GM18861 (cell line): ENCODE measurements around the gene MYBPC2.

ENCODE experiments used
- ATAC-seq: cut with Tn5 transposase; IDR thresholded peaks from one replicate; pipeline ENCODE4 v1.9.1; 2021; ENCODE audit not compliant: unreplicated experiment

Gene MYBPC2

DNA sequence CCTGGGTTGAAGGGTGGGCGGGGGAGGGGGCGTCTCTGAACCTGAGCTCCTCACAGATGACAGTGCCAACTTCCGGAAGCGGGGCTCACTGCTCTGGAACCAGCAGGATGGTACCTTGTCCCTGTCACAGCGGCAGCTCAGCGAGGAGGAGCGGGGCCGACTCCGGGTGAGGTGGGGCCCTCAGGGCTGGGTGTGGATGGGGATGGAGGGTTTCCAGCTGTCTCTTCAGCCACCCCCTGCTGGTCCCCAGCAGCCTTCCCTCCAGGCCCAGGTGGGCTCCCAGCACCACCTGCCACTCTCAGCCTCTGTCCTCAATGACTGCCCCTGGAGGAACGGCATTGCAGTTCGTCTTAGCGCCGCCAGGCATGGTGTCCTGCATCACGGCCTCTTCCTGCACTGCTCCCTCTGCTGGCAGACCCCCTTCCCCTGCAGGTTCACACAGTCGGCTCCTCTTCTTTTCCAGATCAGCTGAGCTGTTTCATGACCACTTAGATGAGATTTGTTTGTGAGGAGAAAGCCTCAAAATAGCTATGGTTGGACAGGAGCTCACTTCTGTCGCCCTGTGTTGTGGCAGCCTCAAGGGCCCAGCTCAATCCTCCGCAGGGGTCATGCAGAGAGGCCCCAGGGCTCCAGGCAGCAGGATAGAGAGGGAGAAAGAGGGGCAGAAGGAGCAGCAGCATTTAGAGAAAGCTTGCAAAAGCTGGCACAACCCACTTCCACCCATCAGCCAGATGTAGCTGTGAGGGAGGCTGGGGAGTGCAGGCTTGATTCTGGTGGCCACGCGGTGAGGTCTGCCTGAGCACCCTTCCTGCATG is 46.4 kb downstream of the MYBPC2 start:
- ATAC-seq: no peak

DNA sequence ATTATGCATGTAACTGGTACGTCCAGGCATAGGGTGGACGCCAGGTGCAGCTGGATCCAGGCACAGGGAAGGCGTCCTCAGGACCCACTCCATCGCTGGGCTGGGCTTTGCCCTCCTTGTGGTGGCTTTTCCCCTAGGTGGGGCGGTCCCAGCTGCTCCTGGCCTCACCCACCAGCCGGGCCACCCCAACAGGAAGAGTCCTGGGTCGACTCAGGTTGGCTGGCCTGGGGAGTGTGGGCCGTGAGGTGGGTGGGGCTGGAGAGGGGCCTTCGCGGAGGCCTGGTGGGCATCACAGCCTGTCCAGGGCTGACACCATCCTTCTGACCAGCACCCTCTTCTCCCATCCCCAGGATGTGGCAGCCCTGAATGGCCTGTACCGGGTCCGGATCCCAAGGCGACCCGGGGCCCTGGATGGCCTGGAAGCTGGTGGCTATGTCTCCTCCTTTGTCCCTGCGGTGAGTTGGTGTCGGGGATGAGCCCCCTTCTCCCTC is 47.1 kb downstream of the MYBPC2 start:
- ATAC-seq: no peak

DNA sequence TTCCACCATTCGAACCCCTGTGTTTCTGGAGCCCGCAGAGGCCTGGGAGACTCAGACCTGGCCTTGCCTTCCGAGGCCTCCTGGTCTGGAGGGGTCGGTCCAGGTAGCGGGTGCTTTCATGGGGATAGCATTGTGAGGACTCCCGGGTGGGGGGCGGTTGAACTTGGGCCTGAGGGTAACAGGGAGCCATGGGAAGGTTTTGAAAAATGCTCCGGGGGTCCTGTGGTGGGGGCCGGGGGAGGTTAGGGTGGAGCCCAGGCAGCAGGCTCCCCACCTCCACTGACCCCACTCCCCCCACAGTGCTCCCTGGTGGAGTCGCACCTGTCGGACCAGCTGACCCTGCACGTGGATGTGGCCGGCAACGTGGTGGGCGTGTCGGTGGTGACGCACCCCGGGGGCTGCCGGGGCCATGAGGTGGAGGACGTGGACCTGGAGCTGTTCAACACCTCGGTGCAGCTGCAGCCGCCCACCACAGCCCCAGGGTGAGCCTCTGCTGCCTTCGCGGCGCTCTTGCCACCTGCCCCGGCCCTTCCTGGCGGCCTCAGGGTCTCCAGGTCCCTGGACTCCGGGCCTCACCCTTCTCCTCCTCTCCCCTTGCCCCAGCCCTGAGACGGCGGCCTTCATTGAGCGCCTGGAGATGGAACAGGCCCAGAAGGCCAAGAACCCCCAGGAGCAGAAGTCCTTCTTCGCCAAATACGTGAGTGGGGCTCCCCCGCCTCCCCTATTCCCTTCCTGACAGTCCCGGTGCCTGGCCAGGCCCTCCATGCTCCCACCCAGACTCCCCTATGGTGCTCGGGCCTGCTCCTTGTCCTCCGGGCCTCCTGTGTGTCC is 47.8 kb downstream of the MYBPC2 start:
- no peak for ATAC-seq

GRCh38 chr19:50481351-50482149 is 48.9 kb downstream of the MYBPC2 start:
- ATAC-seq: no peak

GRCh38 chr19:50482271-50482855 is 49.7 kb downstream of the MYBPC2 start:
- no peak for ATAC-seq

DNA sequence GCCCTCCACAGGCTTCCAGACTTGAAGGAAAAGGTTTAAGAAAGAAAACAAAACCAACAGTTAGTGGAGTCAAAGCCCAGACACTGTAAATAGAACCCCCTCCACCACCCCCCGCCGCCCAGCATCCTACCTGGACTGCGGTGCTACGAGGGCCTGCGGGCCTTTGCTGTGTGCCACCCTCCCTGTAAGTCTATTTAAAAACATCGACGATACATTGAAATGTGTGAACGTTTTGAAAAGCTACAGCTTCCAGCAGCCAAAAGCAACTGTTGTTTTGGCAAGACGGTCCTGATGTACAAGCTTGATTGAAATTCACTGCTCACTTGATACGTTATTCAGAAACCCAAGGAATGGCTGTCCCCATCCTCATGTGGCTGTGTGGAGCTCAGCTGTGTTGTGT is 50.2 kb downstream of the MYBPC2 start:
- no peak for ATAC-seq

GRCh38 chr19:50485284-50485955 is 52.7 kb downstream of the MYBPC2 start:
- ATAC-seq: no peak

GRCh38 chr19:50486823-50487515 is 54.3 kb downstream of the MYBPC2 start:
- ATAC-seq: no peak

DNA sequence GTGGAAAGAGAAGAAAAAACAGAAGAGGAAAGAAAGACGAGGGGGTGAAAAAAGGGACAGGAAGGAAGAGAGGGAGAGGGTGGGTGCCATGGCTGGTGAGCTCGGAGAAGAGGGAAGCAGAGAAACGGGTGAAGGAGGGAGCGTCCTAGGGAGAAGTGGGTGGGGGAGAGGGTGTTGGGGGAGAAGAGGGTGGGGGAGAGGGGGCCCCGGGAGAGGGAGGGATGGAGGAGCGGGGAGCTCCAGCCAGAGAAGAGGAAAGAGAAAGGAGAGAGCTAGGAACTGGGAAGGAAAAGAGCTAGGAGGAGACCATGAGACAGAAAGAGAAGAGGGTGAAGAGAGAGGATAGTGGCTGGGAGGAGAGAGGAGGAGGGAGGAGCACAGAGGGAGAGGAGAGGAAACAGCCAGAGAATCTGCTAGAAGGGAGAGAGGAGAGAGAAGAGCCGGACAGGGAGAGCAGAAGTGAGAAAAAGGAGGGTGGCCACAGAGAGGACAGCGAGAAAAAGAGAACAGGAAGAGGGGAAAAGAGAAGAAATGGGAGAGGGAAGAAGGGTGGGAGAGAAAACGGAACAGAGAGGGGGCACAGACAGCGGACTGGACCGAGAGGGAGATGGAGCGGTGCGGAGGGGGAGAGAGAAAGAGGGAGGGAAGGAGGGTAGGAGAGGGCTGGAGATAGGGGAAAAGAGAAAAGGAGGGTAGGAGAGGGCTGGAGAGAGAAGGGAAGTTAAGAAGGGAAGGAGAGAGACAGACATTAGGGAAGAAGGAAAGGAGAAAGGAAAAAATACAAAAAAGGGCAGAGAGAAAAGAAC is 55.9 kb downstream of the MYBPC2 start:
- no peak for ATAC-seq

DNA sequence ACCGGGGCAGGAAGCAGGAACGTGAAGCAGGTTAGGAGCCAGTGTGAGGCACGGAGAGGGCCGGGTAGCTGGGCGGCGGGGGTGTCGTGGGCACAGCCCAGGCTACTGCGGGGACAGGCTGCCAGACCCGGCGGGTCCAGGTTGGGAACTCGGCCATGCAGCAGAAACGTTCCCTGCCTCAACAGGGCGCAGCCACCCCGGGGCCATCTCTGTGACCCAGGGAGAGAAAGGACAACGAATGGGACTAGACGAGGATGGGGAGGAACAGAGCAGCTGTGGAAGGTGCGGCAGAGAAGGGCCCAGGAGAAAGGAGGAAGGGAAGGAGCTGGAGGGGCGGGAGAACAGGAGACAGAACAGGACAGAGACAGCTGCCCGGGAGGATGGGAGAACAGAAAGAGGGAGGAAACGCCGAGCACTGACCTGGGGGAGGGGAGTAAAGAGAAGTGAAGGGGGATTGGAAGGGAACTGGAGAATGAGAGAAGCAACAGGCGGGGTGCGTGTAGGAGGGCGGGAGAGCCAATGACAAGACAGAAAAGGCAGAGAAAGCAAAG is 56.8 kb downstream of the MYBPC2 start:
- ATAC-seq: no peak

DNA sequence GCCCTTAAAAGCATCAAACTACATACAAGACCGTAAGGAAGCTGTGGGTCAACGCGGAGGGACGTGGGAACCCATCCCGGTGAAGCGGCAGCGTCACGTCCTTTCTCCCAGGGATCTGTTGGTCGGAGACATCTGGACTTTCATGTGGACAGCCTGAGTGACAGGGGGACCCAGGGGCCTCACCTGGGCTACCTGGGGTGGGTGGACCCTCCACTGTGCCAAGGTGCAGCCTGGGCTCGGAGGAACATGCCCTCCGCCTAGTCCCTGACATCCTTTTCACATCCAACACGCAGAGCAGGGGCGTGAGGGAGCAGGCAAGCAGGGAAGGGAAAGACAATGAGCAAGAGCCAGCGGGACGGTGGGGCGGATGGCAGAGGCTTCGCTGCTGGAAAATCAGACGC is 57.7 kb downstream of the MYBPC2 start:
- ATAC-seq: no peak

DNA sequence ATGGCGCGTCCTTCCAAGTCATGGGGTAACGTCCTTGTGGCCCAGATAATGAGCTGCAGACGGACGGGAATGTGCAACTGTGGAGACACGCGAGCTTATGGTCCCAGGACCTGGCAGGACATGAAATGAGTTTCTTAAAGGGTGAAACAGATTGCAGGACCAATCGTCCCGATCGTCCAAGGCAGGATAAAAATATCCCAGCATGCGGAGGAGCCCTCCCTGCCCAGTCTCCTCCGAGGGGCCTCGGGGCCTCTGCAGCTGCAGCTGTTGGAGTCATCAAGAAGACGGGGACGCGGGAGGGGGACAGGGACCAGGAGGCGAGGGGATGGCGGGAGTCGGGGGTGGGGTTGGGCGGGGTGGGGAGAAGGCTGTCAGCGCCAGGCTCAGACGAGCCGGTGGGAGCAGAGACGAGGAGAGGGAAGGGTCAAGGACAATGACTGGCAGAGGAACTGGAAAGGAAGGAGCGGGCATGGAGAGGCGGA is 58.3 kb downstream of the MYBPC2 start:
- no peak for ATAC-seq

DNA sequence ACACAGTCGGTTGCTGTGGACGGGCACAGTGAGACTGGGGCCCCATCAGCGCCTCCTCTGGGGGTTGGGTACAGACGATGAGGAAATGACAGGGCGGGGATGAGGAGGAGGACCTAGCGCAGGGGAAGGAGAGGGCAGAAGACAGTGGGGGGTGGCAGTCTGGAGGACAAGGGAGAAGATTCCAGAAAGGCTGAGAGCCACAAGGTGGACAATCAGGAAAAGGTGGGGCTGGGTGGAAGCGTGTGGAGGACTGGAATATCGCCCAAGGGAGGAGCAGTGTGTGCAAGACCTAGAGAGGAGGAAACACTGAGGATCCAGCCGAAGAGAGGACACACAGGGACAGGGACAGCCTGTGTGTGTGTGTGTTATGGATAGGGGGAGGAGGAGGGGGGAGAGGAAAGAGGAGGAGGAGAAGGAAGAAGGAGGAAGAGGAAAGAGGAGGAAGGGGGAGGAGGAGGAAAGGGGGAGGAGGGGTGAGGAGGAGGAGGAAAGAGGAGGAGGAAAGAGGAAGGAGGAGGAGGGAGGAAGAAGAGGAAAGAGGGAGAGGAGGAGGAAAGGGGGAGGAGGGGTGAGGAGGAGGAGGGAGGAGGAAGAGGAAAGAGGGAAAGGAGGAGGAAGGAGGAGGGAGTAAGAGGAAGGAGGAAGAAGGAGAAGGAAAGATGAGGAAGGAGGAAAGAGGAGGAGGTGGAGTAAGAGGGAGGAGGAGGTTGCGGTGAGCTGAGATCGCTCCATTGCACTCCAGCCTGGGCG is 59.8 kb downstream of the MYBPC2 start:
- ATAC-seq: no peak

- no peak for ATAC-seq
These were observed 60.5 kb downstream of the MYBPC2 start for GRCh38 chr19:50493171-50493570.

- no peak for ATAC-seq
These were observed 61.7 kb downstream of the MYBPC2 start for GRCh38 chr19:50494186-50495019.

GRCh38 chr19:50495020-50495531 is 62.4 kb downstream of the MYBPC2 start:
- ATAC-seq: no peak
